Progenitor cell of endocrine pancreas (in vitro differentiated cells): Measurements from ENCODE around the gene TEX29. TPM values are rescaled to one million over a fixed set of nuclear protein-coding genes. Genes with fewer than 3 reads are reported as not detected.

Experiments
- DNase-seq: peaks from one replicate; pipeline ENCODE4 v3.0.0; 2021; ENCODE audit warnings: low spot score; ENCODE audit not compliant: unreplicated experiment
- H3K27ac Mint-ChIP-seq: 2 replicates; pipeline ENCODE4 v1.8.0; 2021; ENCODE audit warnings: mild to moderate bottlenecking, moderate library complexity, mixed read lengths
- H3K27me3 Mint-ChIP-seq: 2 replicates; pipeline ENCODE4 v1.8.0; 2021; ENCODE audit warnings: mixed read lengths
- H3K36me3 Mint-ChIP-seq: 2 replicates; pipeline ENCODE4 v1.8.0; 2022; ENCODE audit warnings: mixed read lengths; ENCODE audit not compliant: insufficient read depth
- H3K4me1 Mint-ChIP-seq: 2 replicates; pipeline ENCODE4 v1.8.0; 2021; ENCODE audit warnings: low read depth, mixed read lengths
- H3K4me3 Mint-ChIP-seq: 2 replicates; pipeline ENCODE4 v1.8.0; 2021; ENCODE audit warnings: low read depth, mild to moderate bottlenecking, moderate library complexity, mixed read lengths
- H3K9me3 Mint-ChIP-seq: 2 replicates; pipeline ENCODE4 v1.8.0; 2021; ENCODE audit warnings: low read depth, mixed read lengths
- CTCF ChIP-seq: fragments of 200-600 bp; sonication (generic); IDR thresholded peaks from one replicate; pipeline ENCODE4 v1.5.0; 2021; ENCODE audit warnings: antibody characterized with exemption, mild to moderate bottlenecking; ENCODE audit not compliant: unreplicated experiment
- total RNA-seq: library from RNA; stranded (reverse); gene quantifications from 2 replicates; pipeline ENCODE4 v1.2.1, GENCODE V29; 2021

Gene TEX29
- total RNA-seq, 1 donor from 2014 or later: 0.43 TPM

GRCh38 chr13:111314852-111315251 lies 5.6 kb upstream of the TEX29 start:
- Mint-ChIP-seq H3K9me3 (peaks cover 17% of the 10 kb centered on the region), H3K4me3 (no peak overlapping the region), H3K27ac (no peak overlapping the region), H3K36me3 (peaks cover 33% of the 10 kb centered on the region), H3K4me1 (no peaks in the 10 kb centered on the region), H3K27me3 (no peaks in the 10 kb centered on the region)
- TF ChIP-seq CTCF: no peak
- no peak for DNase-seq

- Mint-ChIP-seq H3K36me3 (peaks cover 27% of the 10 kb centered on the region), H3K27ac (no peak overlapping the region), H3K27me3 (no peaks in the 10 kb centered on the region), H3K9me3 (peaks cover 11% of the 10 kb centered on the region), H3K4me1 (no peaks in the 10 kb centered on the region), H3K4me3 (no peak overlapping the region)
- no peak for TF ChIP-seq CTCF
- DNase-seq: no peak
Measured at GRCh38 chr13:111315347-111315995, 5.0 kb upstream of the TEX29 start.

GRCh38 chr13:111316161-111316730 lies 4.2 kb upstream of the TEX29 start:
- Mint-ChIP-seq H3K9me3 (peaks cover 3% of the 10 kb centered on the region), H3K4me1 (no peaks in the 10 kb centered on the region), H3K4me3 (no peak overlapping the region), H3K36me3 (peaks cover 19% of the 10 kb centered on the region), H3K27me3 (no peaks in the 10 kb centered on the region), H3K27ac (peak overlapping the region; percentile 33)
- no peak for TF ChIP-seq CTCF
- DNase-seq: no peak

- TF ChIP-seq CTCF: no peak
- no peaks in the 10 kb centered on the region for H3K27me3 Mint-ChIP-seq
- H3K36me3 Mint-ChIP-seq: peaks cover 11% of the 10 kb centered on the region
- H3K27ac Mint-ChIP-seq: no peak overlapping the region
- no peak overlapping the region for H3K4me3 Mint-ChIP-seq
- no peaks in the 10 kb centered on the region for H3K4me1 Mint-ChIP-seq
- DNase-seq: no peak
- H3K9me3 Mint-ChIP-seq: no peaks in the 10 kb centered on the region
Measured at GRCh38 chr13:111317042-111317550, 3.3 kb upstream of the TEX29 start.

- no peak overlapping the region for H3K27ac Mint-ChIP-seq
Measured at GRCh38 chr13:111317571-111318345, 2.7 kb upstream of the TEX29 start.

More at GRCh38 chr13:111317571-111318345, 2.7 kb upstream of the TEX29 start:
- Mint-ChIP-seq H3K27me3 (no peaks in the 10 kb centered on the region), H3K36me3 (peaks cover 7% of the 10 kb centered on the region), H3K9me3 (no peaks in the 10 kb centered on the region), H3K4me3 (no peak overlapping the region), H3K4me1 (no peaks in the 10 kb centered on the region)
- no peak for TF ChIP-seq CTCF
- no peak for DNase-seq
